B cell (primary cell): ENCODE measurements around the gene DUSP5.

ENCODE experiments used
- EZH2 ChIP-seq: IDR thresholded peaks from 2 replicates; pipeline ENCODE4 v1.6.1; 2012; ENCODE audit warnings: borderline replicate concordance, low read depth, mild to moderate bottlenecking, moderate library complexity, low read length; ENCODE audit not compliant: insufficient read depth, poor library complexity, severe bottlenecking
- TF ChIP-seq, protein P1 (sequence below): fragments of 200-600 bp; IDR thresholded peaks from one replicate; pipeline ENCODE4 v1.8.0; 2022; ENCODE audit warnings: antibody characterized with exemption, mild to moderate bottlenecking

DNA sequence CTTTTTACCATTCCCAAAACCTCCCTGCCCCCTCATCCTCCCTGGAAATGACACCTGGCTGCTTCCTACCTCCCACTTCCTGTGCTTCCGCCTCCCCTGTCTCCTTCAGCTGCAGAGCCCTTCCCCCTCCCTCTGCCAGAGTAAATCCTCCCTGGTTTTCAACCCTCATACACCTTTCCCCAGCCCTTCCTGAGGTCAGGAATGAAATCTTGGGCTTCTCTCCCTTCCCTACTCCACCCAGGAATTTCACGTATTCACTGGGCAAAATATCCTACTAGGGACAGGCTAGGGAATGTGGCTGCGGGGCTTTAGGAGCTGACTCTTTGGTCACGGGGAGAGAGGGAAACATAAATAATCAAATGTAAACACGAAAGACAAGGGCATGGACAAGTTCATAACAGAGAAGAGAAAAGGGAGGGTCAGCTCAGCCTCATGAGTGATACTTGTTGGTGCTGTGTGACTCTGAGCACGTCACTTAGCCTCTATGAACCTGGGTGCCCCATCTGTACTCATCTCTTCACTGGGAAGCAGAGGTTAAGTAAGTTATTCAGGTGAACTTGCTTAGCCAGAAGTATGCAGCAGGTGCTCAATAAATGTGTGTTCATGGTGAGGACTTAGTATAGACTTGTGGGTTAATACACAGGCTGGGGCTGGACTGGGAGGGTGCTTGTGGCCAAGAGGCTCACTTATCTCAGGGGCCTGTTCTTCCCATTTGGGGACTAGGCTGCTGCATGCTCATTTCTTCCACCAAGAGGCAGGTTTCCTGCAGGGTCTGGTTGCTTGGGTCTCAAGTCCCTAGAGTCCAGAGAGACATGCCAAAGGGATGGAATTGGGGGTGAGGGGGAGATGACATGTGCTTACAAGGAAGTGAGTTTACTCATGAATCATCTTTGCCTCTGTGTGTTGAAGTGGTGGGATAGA lies 10.0 kb upstream of the DUSP5 start:
- TF ChIP-seq, protein P1, sequence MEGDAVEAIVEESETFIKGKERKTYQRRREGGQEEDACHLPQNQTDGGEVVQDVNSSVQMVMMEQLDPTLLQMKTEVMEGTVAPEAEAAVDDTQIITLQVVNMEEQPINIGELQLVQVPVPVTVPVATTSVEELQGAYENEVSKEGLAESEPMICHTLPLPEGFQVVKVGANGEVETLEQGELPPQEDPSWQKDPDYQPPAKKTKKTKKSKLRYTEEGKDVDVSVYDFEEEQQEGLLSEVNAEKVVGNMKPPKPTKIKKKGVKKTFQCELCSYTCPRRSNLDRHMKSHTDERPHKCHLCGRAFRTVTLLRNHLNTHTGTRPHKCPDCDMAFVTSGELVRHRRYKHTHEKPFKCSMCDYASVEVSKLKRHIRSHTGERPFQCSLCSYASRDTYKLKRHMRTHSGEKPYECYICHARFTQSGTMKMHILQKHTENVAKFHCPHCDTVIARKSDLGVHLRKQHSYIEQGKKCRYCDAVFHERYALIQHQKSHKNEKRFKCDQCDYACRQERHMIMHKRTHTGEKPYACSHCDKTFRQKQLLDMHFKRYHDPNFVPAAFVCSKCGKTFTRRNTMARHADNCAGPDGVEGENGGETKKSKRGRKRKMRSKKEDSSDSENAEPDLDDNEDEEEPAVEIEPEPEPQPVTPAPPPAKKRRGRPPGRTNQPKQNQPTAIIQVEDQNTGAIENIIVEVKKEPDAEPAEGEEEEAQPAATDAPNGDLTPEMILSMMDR: no peak
- TF ChIP-seq EZH2: no peak
